ENCODE measurements around the gene GFRA1.

DNA sequence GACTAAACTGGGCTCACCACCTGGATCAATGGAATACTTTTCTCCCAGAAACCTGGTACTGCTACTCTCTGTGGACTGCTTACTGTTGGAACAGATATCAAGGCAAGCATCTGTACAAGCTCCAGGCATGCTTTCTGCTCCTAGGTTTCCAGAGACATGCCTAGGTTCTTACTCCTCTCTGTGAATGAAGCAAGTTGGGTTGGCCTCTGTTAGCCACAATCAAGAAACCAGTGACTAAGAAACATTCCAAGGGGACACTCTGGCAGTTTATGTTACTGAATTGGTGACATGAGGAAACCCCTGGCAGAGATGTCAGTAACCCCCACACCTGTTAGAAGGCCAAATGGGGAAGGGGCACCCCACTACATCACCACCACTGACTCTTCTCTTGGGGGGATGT, 121.9 kb downstream of the GFRA1 start:
- TF ChIP-seq CTCF (tag by site-specific recombination; IDR thresholded peaks at IDR 0.05) (no peak), ATF2 (tag by site-specific recombination; IDR thresholded peaks at IDR 0.05; ENCODE audit: low read depth) (no peak), HOXC10 (CRISPR knock-in tag; IDR thresholded peaks at IDR 0.05) (no peak), SALL2 (tag by site-specific recombination; IDR thresholded peaks at IDR 0.05; ENCODE audit: borderline replicate concordance) (no peak), HOXD13 (CRISPR knock-in tag; IDR thresholded peaks at IDR 0.05; ENCODE audit: borderline replicate concordance) (no peak), SETDB1 (IDR thresholded peaks at IDR 0.05; ENCODE audit: insufficient read length, low read length) (no peak)
- TF ChIP-seq, protein P1, sequence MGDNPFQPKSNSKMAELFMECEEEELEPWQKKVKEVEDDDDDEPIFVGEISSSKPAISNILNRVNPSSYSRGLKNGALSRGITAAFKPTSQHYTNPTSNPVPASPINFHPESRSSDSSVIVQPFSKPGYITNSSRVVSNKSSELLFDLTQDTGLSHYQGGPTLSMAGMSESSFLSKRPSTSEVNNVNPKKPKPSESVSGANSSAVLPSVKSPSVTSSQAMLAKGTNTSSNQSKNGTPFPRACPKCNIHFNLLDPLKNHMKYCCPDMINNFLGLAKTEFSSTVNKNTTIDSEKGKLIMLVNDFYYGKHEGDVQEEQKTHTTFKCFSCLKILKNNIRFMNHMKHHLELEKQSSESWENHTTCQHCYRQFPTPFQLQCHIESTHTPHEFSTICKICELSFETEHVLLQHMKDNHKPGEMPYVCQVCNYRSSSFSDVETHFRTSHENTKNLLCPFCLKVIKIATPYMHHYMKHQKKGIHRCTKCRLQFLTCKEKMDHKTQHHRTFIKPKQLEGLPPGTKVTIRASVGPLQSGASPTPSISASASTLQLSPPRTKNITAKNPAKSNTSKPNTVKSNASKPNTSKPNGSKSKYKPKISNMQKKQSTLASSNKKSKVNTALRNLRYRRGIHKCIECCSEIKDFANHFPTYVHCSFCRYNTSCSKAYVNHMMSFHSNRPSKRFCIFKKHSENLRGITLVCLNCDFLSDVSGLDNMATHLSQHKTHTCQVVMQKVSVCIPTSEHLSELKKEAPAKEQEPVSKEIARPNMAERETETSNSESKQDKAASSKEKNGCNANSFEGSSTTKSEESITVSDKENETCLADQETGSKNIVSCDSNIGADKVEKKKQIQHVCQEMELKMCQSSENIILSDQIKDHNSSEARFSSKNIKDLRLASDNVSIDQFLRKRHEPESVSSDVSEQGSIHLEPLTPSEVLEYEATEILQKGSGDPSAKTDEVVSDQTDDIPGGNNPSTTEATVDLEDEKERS (tag by site-specific recombination; IDR thresholded peaks at IDR 0.05) = no peak

All from HEK293 (cell line).